Adrenal gland (tissue), 12 donors: ENCODE results near the gene NAALADL2. TPM values are rescaled to one million over a fixed set of nuclear protein-coding genes. Genes with fewer than 3 reads are reported as not detected.

Experiments used
- DNase-seq, 7 donors: peaks; one replicate each; pipeline ENCODE4 v3.0.0-alpha.2; 2019 to 2020
- H3K27ac ChIP-seq, 5 donors: fragments of 200-600 bp; sonication (generic) in 4 of 5; 1 replicate in 3 of 5; 2 replicates in 2 of 5; pipeline versions ENCODE4 v1.5.1 to v1.8.0; 2016 to 2020; ENCODE audit warnings: mild to moderate bottlenecking in 1 of 5
- H3K27me3 ChIP-seq: fragments of 200-600 bp; 2 replicates; pipeline ENCODE4 v1.8.0; 2021
- H3K36me3 ChIP-seq, 2 donors: fragments of 200-600 bp; replicated peaks in 1 of 2; 1 replicate in 1 of 2; 2 replicates in 1 of 2; pipeline versions ENCODE4 v1.5.1 to v1.8.0; 2018 to 2022
- H3K4me1 ChIP-seq, 2 donors: fragments of 200-600 bp; replicated peaks in 1 of 2; 1 replicate in 1 of 2; 2 replicates in 1 of 2; pipeline versions ENCODE4 v1.5.1 to v1.8.0; 2018 to 2021
- H3K4me3 ChIP-seq, 4 donors: fragments of 200-600 bp; sonication (generic) in 3 of 4; one replicate each; pipeline ENCODE4 v1.5.1; 2016 to 2018
- H3K9me3 ChIP-seq, 3 donors: fragments of 200-600 bp; sonication (generic) in 1 of 3; replicated peaks in 1 of 3; 1 replicate in 2 of 3; 2 replicates in 1 of 3; pipeline versions ENCODE4 v1.5.1 to v1.8.0; 2016 to 2021
- CTCF ChIP-seq, 6 experiments: fragments of 450-650 bp in 4 of 6; fragments of 200-600 bp in 2 of 6; sonication (generic) in 1 of 6; IDR thresholded peaks; 1 replicate in 5 of 6; 2 replicates in 1 of 6; pipeline versions ENCODE4 v1.5.1 to v1.8.0; 2016 to 2021; ENCODE audit warnings: antibody characterized with exemption in 6 of 6, mild to moderate bottlenecking in 2 of 6, moderate library complexity in 1 of 6
- POLR2A ChIP-seq, 2 donors: fragments of 450-650 bp; IDR thresholded peaks; one replicate each; pipeline ENCODE4 v1.6.1; 2017; ENCODE audit warnings: antibody characterized with exemption in 2 of 2, mild to moderate bottlenecking in 2 of 2, moderate library complexity in 1 of 2
- WGBS, 4 donors: extraction: QIAGEN DNeasy Blood & Tissue Kit in 2 of 4; methylation state at CpG; one replicate each; pipeline versions ENCODE4 v1.1.5 to v1.1.7; 2013 to 2017; 5-methylcytosine and 5-hydroxymethylcytosine counted together
- intact Hi-C, 2 donors: fragments of 100-400 bp; cut with DNase I; formaldehyde crosslinking; loops; one replicate each; pipeline versions ENCODE4 v1.14.1 to v1.15.0; 2022 to 2023
- polyA plus RNA-seq, 3 donors: library from polyadenylated mRNA; stranded (reverse); fragments of 200-250 nt in 2 of 3; fragments of 350-450 nt in 1 of 3; fragmentation: Illumina TruSeq in 1 of 3; extraction: RNeasy Lipid Tissue Mini Kit (QIAGEN cat#74804) in 1 of 3; gene quantifications; one replicate each; pipeline ENCODE4 v1.2.3, GENCODE V29; 2013 to 2014
- total RNA-seq, 9 donors: library from RNA; depleted of rRNA in 4 of 9; stranded (reverse); fragments of >200 nt in 4 of 9; fragments of 120-200 nt in 1 of 9; fragmentation: NEBNext Ultra II Directional in 1 of 9; extraction: Animal tissue kit (Norgen Biotek cat#: 25700) in 1 of 9; gene quantifications; one replicate each; pipeline versions ENCODE4 v1.1.0 to v1.2.4, GENCODE V29; 2013 to 2023
- donor health status: healthy with polysubstance abuse.
- donor health status: Bipolar disorder and iron deficiency.
- donor health status: DM: yes; HTN: yes; CAD: no.
- donor health status: DM: no; HTN: no; CAD: no.
- donor health status: DM: no; HTN: no; CAD: no.
- donor health status: DM: yes; HTN: yes; CAD: no.

The NAALADL2 gene
- total and polyA plus RNA-seq, 12 donors = 0.24 to 7.8 (median 4.8) TPM

- intact Hi-C loops = no loop called here
- H3K4me1 ChIP-seq = no peaks in the 10 kb centered on the region
- 89 to 94% (median 92%) methylated on average over 7 of the region's 7 CpGs for WGBS, 4 donors
- H3K27me3 ChIP-seq = no peaks in the 10 kb centered on the region
- DNase-seq = no peak
- H3K36me3 ChIP-seq = no peaks in the 10 kb centered on the region
- H3K9me3 ChIP-seq = no peaks in the 10 kb centered on the region
- H3K27ac ChIP-seq = no peak overlapping the region
- no peak overlapping the region for H3K4me3 ChIP-seq
- no peak for TF ChIP-seq CTCF (IDR thresholded peaks at IDR 0.05)
- no peak for TF ChIP-seq POLR2A (IDR thresholded peaks at IDR 0.05)
These were observed 878.8 kb downstream of the NAALADL2 start for GRCh38 chr3:175737646-175738572.

GRCh38 chr3:175741951-175742350 is 882.8 kb downstream of the NAALADL2 start:
- Histone ChIP-seq H3K27me3 (no peaks in the 10 kb centered on the region), H3K9me3 (no peaks in the 10 kb centered on the region), H3K4me3 (no peak overlapping the region), H3K36me3 (no peaks in the 10 kb centered on the region), H3K4me1 (no peaks in the 10 kb centered on the region), H3K27ac (no peak overlapping the region)
- intact Hi-C loops = no loop called here
- TF ChIP-seq POLR2A (IDR thresholded peaks at IDR 0.05) = no peak
- no peak for TF ChIP-seq CTCF (IDR thresholded peaks at IDR 0.05)
- 75 to 81% (median 78%) methylated on average over 4 of the region's 4 CpGs for WGBS, 4 donors
- DNase-seq = no peak

GRCh38 chr3:175743733-175744400 is 884.7 kb downstream of the NAALADL2 start:
- intact Hi-C loops = no loop called here
- TF ChIP-seq CTCF (IDR thresholded peaks at IDR 0.05) = no peak
- no peak for TF ChIP-seq POLR2A (IDR thresholded peaks at IDR 0.05)
- DNase-seq = no peak
- H3K4me1 ChIP-seq = no peaks in the 10 kb centered on the region
- WGBS, 4 donors = 73 to 90% (median 86%) methylated on average over 5 of the region's 5 CpGs
- no peak overlapping the region for H3K27ac ChIP-seq
- H3K27me3 ChIP-seq = no peaks in the 10 kb centered on the region
- no peaks in the 10 kb centered on the region for H3K9me3 ChIP-seq
- no peak overlapping the region for H3K4me3 ChIP-seq
- H3K36me3 ChIP-seq = no peaks in the 10 kb centered on the region

GRCh38 chr3:175746308-175746707 is 887.2 kb downstream of the NAALADL2 start:
- intact Hi-C loops = no loop called here
- Histone ChIP-seq H3K9me3 (no peaks in the 10 kb centered on the region), H3K4me1 (no peaks in the 10 kb centered on the region), H3K4me3 (no peak overlapping the region), H3K27ac (no peak overlapping the region), H3K36me3 (no peaks in the 10 kb centered on the region), H3K27me3 (no peaks in the 10 kb centered on the region)
- DNase-seq = no peak
- 77 to 92% (median 90%) methylated on average over 2 of the region's 2 CpGs for WGBS, 4 donors
- TF ChIP-seq CTCF (IDR thresholded peaks at IDR 0.05) = no peak
- TF ChIP-seq POLR2A (IDR thresholded peaks at IDR 0.05) = no peak
